ENCODE results near the gene TTC23L. TPM values are rescaled to one million over a fixed set of nuclear protein-coding genes. Genes with fewer than 3 reads are reported as not detected.

TTC23L gene, protein sequence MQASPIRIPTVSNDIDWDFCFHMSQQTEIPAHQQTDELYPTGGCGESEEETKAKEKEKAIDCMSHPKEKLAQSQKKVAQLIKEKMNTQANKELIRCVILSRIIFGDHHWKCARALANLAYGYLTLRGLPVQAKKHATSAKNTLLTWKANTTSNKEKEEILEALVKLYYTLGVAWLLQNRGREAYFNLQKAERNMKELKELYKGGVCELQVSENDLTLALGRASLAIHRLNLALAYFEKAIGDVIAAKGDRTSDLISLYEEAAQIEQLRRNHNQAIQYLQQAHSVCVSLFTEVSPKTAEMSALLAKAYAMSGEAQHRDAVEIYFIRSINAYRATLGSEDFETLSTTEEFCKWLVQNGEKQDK
- total RNA-seq (2021) (1.6 to 2.4 TPM (median 1.9 TPM) in 3 replicates), Bru-seq, nascent RNA (percentile 44 among the genes with signal in this experiment)
- long read RNA-seq, experiment 1, partial matches to known transcripts: 1 of 2 reads
- long read RNA-seq, experiment 1, other reads (novel, unspliced or antisense): 1 of 2 reads
- long read RNA-seq, experiment 2, partial matches to known transcripts: 1 of 3 reads
- long read RNA-seq, experiment 2, other reads (novel, unspliced or antisense): 2 of 3 reads
- long read RNA-seq, experiment 3: 0 reads

- CTCF ChIA-PET: interaction anchor here (1.1 to 1.9 kb wide), 4 partner anchors 8 to 353 kb away, joined by 3 to 8 read pairs (median 5); partner anchors contain the start of genes BRIX1 and RAD1
- ATAC-seq (peak; percentile 88), DNase-seq (ENCODE audit: low spot score) (peak; percentile 95)
- POLR2A ChIA-PET: interaction anchor here (0.6 to 1.8 kb wide), 10 partner anchors 9 to 343 kb away, joined by 3 to 11 read pairs (median 4); partner anchors contain the start of genes BRIX1, DNAJC21, RAD1 and RAI14
- Mint-ChIP-seq H3K36me3 (peaks cover 33% of the 10 kb centered on the region), H3K9me3 (peaks cover 30% of the 10 kb centered on the region), H3K27me3 (ENCODE audit: low read depth) (peaks cover 2% of the 10 kb centered on the region; the same call in 1 of the 2 replicates), H3K27ac (peak within 1 kb of the TSS; percentile 100), H3K4me1 (peaks cover 18% of the 10 kb centered on the region), H3K4me3 (peak within 1 kb of the TSS; percentile 97)
- TF ChIP-seq STAT6 (CRISPR knock-in tag; conservative IDR thresholded peaks at IDR 0.05; ENCODE audit: low read depth): peak; percentile 90
- peak; percentile 59; the same call in 1 of the 2 replicates for TF ChIP-seq ZNF232 (CRISPR knock-in tag; IDR thresholded peaks at IDR 0.05)
- TF ChIP-seq, protein P1, sequence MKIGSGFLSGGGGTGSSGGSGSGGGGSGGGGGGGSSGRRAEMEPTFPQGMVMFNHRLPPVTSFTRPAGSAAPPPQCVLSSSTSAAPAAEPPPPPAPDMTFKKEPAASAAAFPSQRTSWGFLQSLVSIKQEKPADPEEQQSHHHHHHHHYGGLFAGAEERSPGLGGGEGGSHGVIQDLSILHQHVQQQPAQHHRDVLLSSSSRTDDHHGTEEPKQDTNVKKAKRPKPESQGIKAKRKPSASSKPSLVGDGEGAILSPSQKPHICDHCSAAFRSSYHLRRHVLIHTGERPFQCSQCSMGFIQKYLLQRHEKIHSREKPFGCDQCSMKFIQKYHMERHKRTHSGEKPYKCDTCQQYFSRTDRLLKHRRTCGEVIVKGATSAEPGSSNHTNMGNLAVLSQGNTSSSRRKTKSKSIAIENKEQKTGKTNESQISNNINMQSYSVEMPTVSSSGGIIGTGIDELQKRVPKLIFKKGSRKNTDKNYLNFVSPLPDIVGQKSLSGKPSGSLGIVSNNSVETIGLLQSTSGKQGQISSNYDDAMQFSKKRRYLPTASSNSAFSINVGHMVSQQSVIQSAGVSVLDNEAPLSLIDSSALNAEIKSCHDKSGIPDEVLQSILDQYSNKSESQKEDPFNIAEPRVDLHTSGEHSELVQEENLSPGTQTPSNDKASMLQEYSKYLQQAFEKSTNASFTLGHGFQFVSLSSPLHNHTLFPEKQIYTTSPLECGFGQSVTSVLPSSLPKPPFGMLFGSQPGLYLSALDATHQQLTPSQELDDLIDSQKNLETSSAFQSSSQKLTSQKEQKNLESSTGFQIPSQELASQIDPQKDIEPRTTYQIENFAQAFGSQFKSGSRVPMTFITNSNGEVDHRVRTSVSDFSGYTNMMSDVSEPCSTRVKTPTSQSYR (CRISPR knock-in tag; IDR thresholded peaks at IDR 0.05): no peak
- TF ChIP-seq PRRX2 (CRISPR knock-in tag; IDR thresholded peaks at IDR 0.05): no peak
- no peak for TF ChIP-seq ZNF219 (CRISPR knock-in tag; IDR thresholded peaks at IDR 0.05; ENCODE audit: borderline replicate concordance)
- no peak for TF ChIP-seq ATF3 (CRISPR knock-in tag; conservative IDR thresholded peaks at IDR 0.05)
- TF ChIP-seq, protein P2, sequence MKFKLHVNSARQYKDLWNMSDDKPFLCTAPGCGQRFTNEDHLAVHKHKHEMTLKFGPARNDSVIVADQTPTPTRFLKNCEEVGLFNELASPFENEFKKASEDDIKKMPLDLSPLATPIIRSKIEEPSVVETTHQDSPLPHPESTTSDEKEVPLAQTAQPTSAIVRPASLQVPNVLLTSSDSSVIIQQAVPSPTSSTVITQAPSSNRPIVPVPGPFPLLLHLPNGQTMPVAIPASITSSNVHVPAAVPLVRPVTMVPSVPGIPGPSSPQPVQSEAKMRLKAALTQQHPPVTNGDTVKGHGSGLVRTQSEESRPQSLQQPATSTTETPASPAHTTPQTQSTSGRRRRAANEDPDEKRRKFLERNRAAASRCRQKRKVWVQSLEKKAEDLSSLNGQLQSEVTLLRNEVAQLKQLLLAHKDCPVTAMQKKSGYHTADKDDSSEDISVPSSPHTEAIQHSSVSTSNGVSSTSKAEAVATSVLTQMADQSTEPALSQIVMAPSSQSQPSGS (CRISPR knock-in tag; IDR thresholded peaks at IDR 0.05; ENCODE audit: borderline replicate concordance, low read depth): no peak
- peak; percentile 39; the same call in 1 of the 2 replicates for TF ChIP-seq CREB1 (CRISPR knock-in tag; IDR thresholded peaks at IDR 0.05)
- no peak for TF ChIP-seq RORB (CRISPR knock-in tag; IDR thresholded peaks at IDR 0.05)
- TF ChIP-seq JUN (CRISPR knock-in tag; IDR thresholded peaks at IDR 0.05): no peak
- no peak for TF ChIP-seq ZNF425 (CRISPR knock-in tag; conservative IDR thresholded peaks at IDR 0.05)
- TF ChIP-seq NR3C1 (CRISPR knock-in tag; conservative IDR thresholded peaks at IDR 0.05; ENCODE audit: low read depth): no peak; the same call in 1 of the 2 replicates
- no peak for TF ChIP-seq PREB (CRISPR knock-in tag; IDR thresholded peaks at IDR 0.05; ENCODE audit: borderline replicate concordance)
- no peak for TF ChIP-seq MXD4 (CRISPR knock-in tag; IDR thresholded peaks at IDR 0.05; ENCODE audit: borderline replicate concordance)
- TF ChIP-seq JAZF1 (CRISPR knock-in tag; IDR thresholded peaks at IDR 0.05): no peak
- no peak for TF ChIP-seq ZNF317 (CRISPR knock-in tag; IDR thresholded peaks at IDR 0.05; ENCODE audit: borderline replicate concordance, low read depth)
- TF ChIP-seq MYBL2 (CRISPR knock-in tag; IDR thresholded peaks at IDR 0.05): peak; percentile 91
- no peak for TF ChIP-seq ZNF263 (CRISPR knock-in tag; IDR thresholded peaks at IDR 0.05; ENCODE audit: low read depth)
- TF ChIP-seq, protein P3, sequence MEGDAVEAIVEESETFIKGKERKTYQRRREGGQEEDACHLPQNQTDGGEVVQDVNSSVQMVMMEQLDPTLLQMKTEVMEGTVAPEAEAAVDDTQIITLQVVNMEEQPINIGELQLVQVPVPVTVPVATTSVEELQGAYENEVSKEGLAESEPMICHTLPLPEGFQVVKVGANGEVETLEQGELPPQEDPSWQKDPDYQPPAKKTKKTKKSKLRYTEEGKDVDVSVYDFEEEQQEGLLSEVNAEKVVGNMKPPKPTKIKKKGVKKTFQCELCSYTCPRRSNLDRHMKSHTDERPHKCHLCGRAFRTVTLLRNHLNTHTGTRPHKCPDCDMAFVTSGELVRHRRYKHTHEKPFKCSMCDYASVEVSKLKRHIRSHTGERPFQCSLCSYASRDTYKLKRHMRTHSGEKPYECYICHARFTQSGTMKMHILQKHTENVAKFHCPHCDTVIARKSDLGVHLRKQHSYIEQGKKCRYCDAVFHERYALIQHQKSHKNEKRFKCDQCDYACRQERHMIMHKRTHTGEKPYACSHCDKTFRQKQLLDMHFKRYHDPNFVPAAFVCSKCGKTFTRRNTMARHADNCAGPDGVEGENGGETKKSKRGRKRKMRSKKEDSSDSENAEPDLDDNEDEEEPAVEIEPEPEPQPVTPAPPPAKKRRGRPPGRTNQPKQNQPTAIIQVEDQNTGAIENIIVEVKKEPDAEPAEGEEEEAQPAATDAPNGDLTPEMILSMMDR (IDR thresholded peaks at IDR 0.05): no peak
- TF ChIP-seq ZNF121 (CRISPR knock-in tag; IDR thresholded peaks at IDR 0.05): no peak
- TF ChIP-seq SMAD4 (CRISPR knock-in tag; IDR thresholded peaks at IDR 0.05): no peak
Observed at GRCh38 chr5:34838785-34839714, at the start of gene TTC23L. TSS of gene TTC23L (plus strand) at chr5:34839164. CDS start at chr5:34840672, 1,508 bp downstream.
